Measurements from ENCODE around the gene PRSS16.
A peak's percentile ranks its signal among the peaks of the same experiment; 100 is the strongest.
"Not testable (repeated sequence)": the region's sequence is repeated elsewhere in the genome, so short reads cannot be mapped to it uniquely, and the experiment has no call there.

Gene PRSS16

DNA sequence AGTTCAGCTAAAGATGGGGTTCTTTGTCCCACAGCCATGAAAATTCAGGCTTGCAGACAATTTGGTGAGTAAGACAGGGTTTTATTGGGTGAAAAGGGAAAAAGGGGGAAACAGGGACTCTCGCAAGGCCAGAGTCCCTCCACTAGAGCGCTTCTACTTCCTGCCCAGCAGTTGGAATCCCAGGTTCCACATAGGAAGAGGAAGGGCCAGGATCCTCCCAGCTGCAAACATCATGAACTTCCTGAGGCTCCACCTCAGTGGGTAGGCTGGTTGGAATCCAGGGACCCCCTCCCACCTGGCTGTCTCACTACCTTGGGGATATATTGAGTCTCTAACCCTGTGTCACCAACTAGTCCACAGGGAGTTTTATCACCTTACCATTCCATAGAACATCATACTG lies 39.5 kb upstream of the PRSS16 start:
- Histone ChIP-seq H2AFZ (ENCODE audit: low read length) (no peak overlapping the region), H3K4me1 (ENCODE audit: insufficient read depth, low read length, poor library complexity, severe bottlenecking) (peaks cover 18% of the 10 kb centered on the region), H3K9me2 (replicated peaks; ENCODE audit: low read depth, low read length) (no peaks in the 10 kb centered on the region), H3K4me3 (ENCODE audit: low read length, poor library complexity, severe bottlenecking) (no peak overlapping the region), H4K20me1 (ENCODE audit: insufficient read depth, low read length, poor library complexity, severe bottlenecking) (no peaks in the 10 kb centered on the region), H3K27me3 (ENCODE audit: insufficient read depth, low read length, poor library complexity, severe bottlenecking) (no peaks in the 10 kb centered on the region), H3K79me2 (ENCODE audit: insufficient read depth, low read length) (no peaks in the 10 kb centered on the region), H3K9ac (ENCODE audit: low read depth, low read length, poor library complexity, severe bottlenecking) (no peak overlapping the region), H3K4me2 (ENCODE audit: low read depth, low read length, poor library complexity, severe bottlenecking) (no peak overlapping the region), H3F3A (ENCODE audit: low read depth) (no peaks in the 10 kb centered on the region), H3K36me3 (ENCODE audit: insufficient read depth, low read length) (no peaks in the 10 kb centered on the region), H3K9me3 (ENCODE audit: insufficient read depth, low read depth, low read length) (no peaks in the 10 kb centered on the region)
- no peak for TF ChIP-seq EZH2phosphoT487 (IDR thresholded peaks at IDR 0.05; ENCODE audit: borderline replicate concordance)
- TF ChIP-seq, protein P1, sequence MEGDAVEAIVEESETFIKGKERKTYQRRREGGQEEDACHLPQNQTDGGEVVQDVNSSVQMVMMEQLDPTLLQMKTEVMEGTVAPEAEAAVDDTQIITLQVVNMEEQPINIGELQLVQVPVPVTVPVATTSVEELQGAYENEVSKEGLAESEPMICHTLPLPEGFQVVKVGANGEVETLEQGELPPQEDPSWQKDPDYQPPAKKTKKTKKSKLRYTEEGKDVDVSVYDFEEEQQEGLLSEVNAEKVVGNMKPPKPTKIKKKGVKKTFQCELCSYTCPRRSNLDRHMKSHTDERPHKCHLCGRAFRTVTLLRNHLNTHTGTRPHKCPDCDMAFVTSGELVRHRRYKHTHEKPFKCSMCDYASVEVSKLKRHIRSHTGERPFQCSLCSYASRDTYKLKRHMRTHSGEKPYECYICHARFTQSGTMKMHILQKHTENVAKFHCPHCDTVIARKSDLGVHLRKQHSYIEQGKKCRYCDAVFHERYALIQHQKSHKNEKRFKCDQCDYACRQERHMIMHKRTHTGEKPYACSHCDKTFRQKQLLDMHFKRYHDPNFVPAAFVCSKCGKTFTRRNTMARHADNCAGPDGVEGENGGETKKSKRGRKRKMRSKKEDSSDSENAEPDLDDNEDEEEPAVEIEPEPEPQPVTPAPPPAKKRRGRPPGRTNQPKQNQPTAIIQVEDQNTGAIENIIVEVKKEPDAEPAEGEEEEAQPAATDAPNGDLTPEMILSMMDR (conservative IDR thresholded peaks at IDR 0.05; ENCODE audit: low read length): no peak

DNA sequence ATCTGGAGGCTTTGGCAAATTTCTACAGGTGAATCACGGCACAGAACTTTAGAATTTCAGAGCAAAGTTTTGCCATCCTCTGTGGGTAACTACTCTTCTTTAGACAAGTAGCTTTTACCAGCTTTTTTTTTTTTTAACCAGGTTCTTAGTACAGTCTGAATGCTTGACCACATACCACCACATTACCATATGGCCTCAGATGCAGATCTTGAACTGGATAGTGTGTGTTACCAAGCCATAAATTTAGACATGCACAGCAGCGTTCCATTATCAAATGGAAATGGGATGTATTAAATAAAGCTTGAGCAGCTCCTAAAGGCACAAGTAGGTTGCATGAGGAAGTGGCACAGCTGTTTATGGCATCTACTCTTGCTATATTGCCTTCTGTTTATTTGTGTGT lies 38.3 kb upstream of the PRSS16 start:
- Histone ChIP-seq H4K20me1 (ENCODE audit: insufficient read depth, low read length, poor library complexity, severe bottlenecking) (no peaks in the 10 kb centered on the region), H2AFZ (ENCODE audit: low read length) (peak overlapping the region; percentile 8; the same call in 1 of the 2 replicates), H3F3A (ENCODE audit: low read depth) (no peaks in the 10 kb centered on the region), H3K9ac (ENCODE audit: low read depth, low read length, poor library complexity, severe bottlenecking) (no peak overlapping the region), H3K9me2 (replicated peaks; ENCODE audit: low read depth, low read length) (no peaks in the 10 kb centered on the region), H3K4me1 (ENCODE audit: insufficient read depth, low read length, poor library complexity, severe bottlenecking) (peaks cover 18% of the 10 kb centered on the region), H3K4me3 (ENCODE audit: low read length, poor library complexity, severe bottlenecking) (no peak overlapping the region), H3K36me3 (ENCODE audit: insufficient read depth, low read length) (no peaks in the 10 kb centered on the region), H3K9me3 (ENCODE audit: insufficient read depth, low read depth, low read length) (no peaks in the 10 kb centered on the region), H3K27me3 (ENCODE audit: insufficient read depth, low read length, poor library complexity, severe bottlenecking) (no peaks in the 10 kb centered on the region), H3K79me2 (ENCODE audit: insufficient read depth, low read length) (no peaks in the 10 kb centered on the region), H3K4me2 (ENCODE audit: low read depth, low read length, poor library complexity, severe bottlenecking) (peak overlapping the region; percentile 11)
- TF ChIP-seq, protein P1 (conservative IDR thresholded peaks at IDR 0.05; ENCODE audit: low read length): no peak
- no peak for TF ChIP-seq EZH2phosphoT487 (IDR thresholded peaks at IDR 0.05; ENCODE audit: borderline replicate concordance)

GRCh38 chr6:27209659-27210269 lies 37.7 kb upstream of the PRSS16 start:
- Histone ChIP-seq H3K9me3 (ENCODE audit: insufficient read depth, low read depth, low read length) (no peaks in the 10 kb centered on the region), H3K4me1 (ENCODE audit: insufficient read depth, low read length, poor library complexity, severe bottlenecking) (peaks cover 18% of the 10 kb centered on the region), H3F3A (ENCODE audit: low read depth) (no peaks in the 10 kb centered on the region), H3K9me2 (replicated peaks; ENCODE audit: low read depth, low read length) (no peaks in the 10 kb centered on the region), H3K4me3 (ENCODE audit: low read length, poor library complexity, severe bottlenecking) (no peak overlapping the region), H4K20me1 (ENCODE audit: insufficient read depth, low read length, poor library complexity, severe bottlenecking) (no peaks in the 10 kb centered on the region), H3K9ac (ENCODE audit: low read depth, low read length, poor library complexity, severe bottlenecking) (no peak overlapping the region), H3K36me3 (ENCODE audit: insufficient read depth, low read length) (no peaks in the 10 kb centered on the region), H3K79me2 (ENCODE audit: insufficient read depth, low read length) (no peaks in the 10 kb centered on the region), H3K27me3 (ENCODE audit: insufficient read depth, low read length, poor library complexity, severe bottlenecking) (no peaks in the 10 kb centered on the region), H2AFZ (ENCODE audit: low read length) (no peak overlapping the region), H3K4me2 (ENCODE audit: low read depth, low read length, poor library complexity, severe bottlenecking) (no peak overlapping the region)
- TF ChIP-seq EZH2phosphoT487 (IDR thresholded peaks at IDR 0.05; ENCODE audit: borderline replicate concordance): no peak
- TF ChIP-seq, protein P1 (conservative IDR thresholded peaks at IDR 0.05; ENCODE audit: low read length): no peak

DNA sequence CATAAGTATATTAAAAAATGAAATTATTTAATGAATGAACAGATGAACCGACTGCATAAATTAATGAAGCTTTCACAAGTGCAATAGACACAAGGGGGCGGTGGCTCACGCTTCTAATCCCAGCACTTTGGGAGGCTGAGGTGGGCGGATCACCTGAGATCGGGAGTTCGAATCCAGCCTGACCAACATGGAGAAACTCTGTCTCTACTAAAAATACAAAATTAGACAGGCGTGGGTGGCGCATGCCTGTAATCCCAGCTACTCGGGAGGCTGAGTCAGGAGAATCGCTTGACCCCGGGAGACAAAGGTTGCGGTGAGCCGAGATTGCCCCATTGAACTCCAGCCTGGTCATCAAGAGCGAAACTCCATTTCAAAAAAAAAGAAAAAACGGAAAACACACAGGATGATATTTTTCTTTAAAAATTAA lies 34.4 kb upstream of the PRSS16 start:
- not testable (repeated sequence) for H4K20me1 ChIP-seq (ENCODE audit: insufficient read depth, low read length, poor library complexity, severe bottlenecking); H3K4me3 ChIP-seq (ENCODE audit: low read length, poor library complexity, severe bottlenecking)

More for the DNA sequence above, 34.4 kb upstream of the PRSS16 start:
- H3F3A ChIP-seq (ENCODE audit: low read depth); H3K4me1 ChIP-seq (ENCODE audit: insufficient read depth, low read length, poor library complexity, severe bottlenecking); H3K36me3 ChIP-seq (ENCODE audit: insufficient read depth, low read length); H2AFZ ChIP-seq (ENCODE audit: low read length); H3K79me2 ChIP-seq (ENCODE audit: insufficient read depth, low read length); H3K9me3 ChIP-seq (ENCODE audit: insufficient read depth, low read depth, low read length); H3K27me3 ChIP-seq (ENCODE audit: insufficient read depth, low read length, poor library complexity, severe bottlenecking); H3K9ac ChIP-seq (ENCODE audit: low read depth, low read length, poor library complexity, severe bottlenecking); H3K9me2 ChIP-seq (replicated peaks; ENCODE audit: low read depth, low read length); H3K4me2 ChIP-seq (ENCODE audit: low read depth, low read length, poor library complexity, severe bottlenecking): not testable (repeated sequence)

Measured in Loucy (cell line).